ENCODE measurements around the gene ZNF329. TPM values are rescaled to one million over a fixed set of nuclear protein-coding genes. Genes with fewer than 3 reads are reported as not detected.

ZNF329 gene
- total and polyA plus RNA-seq, 2 of the 13 experiments (the other 11 are each of a cell fraction or from before 2014, with no cell fraction given), result 3.8 to 9.6 TPM

DNA sequence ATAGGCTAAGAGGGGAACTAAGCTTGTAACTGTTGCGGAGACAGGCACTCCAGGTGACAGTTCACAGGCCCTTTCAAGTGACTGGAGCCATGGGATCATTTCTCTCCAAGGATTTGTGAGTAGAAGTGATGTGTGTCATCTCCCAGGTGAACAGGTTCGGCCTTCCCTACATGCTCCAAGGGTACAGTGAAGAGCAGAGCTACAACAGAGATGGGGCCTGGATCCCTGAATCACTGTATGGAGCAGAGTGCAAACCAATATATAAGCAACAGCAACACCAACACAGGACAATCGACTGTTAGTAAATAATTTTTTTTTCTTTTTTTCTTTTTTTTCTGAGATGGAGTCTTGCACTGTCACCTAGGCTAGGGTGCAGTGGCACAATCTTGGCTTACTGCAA is 67.6 kb downstream of the ZNF329 start:
- no TSS peak for BruUV-seq (replicated peaks)
- H3K4me1 ChIP-seq (ENCODE audit: insufficient read depth, low read length), result no peaks in the 10 kb centered on the region
- ATAC-seq, result no peak
- 24% methylated on average over 3 of the region's 3 CpGs for WGBS (ENCODE audit: low lambda C conversion rate)
- ChIA-PET CTCF (ENCODE audit: low intra/inter-chr PET ratio, low total read pairs) (no interaction called here), POLR2A (no interaction called here)
- no peak overlapping the region for H3K27ac ChIP-seq (ENCODE audit: extremely low read length, insufficient read depth, low read length)
- H3K9me3 ChIP-seq (ENCODE audit: low read length), result peaks cover 92% of the 10 kb centered on the region
- intact Hi-C loops (cut with micrococcal nuclease; ENCODE audit: unreplicated experiment) (no loop called here), in situ Hi-C loops (cut with HindIII; ENCODE audit: extremely low pct_ligation_motif_present, low pct_unique_long_range_greater_than_20kb) (no loop called here)
- no peak for FAIRE-seq
- H4K20me1 ChIP-seq (ENCODE audit: insufficient read depth, low read length), result no peaks in the 10 kb centered on the region
- DNase-seq (ENCODE audit: low spot score), result no peak
- H3K9ac ChIP-seq (ENCODE audit: insufficient read depth, low read depth, low read length), result no peak overlapping the region
- TF ChIP-seq NFYB (CRISPR knock-in tag; IDR thresholded peaks at IDR 0.05) (no peak), MXD4 (CRISPR knock-in tag; IDR thresholded peaks at IDR 0.05) (no peak), ZNF644 (CRISPR knock-in tag; IDR thresholded peaks at IDR 0.05; ENCODE audit: low read depth) (no peak), IRF2 (CRISPR knock-in tag; IDR thresholded peaks at IDR 0.05) (no peak), ZNF83 (CRISPR knock-in tag; IDR thresholded peaks at IDR 0.05; ENCODE audit: borderline replicate concordance) (no peak), ZNF33A (CRISPR knock-in tag; IDR thresholded peaks at IDR 0.05; ENCODE audit: borderline replicate concordance) (no peak), HOXD1 (CRISPR knock-in tag; IDR thresholded peaks at IDR 0.05) (no peak), PLRG1 (conservative IDR thresholded peaks at IDR 0.05) (no peak), ZNF660 (CRISPR knock-in tag; IDR thresholded peaks at IDR 0.05; ENCODE audit: borderline replicate concordance, low read depth) (no peak), NFIC (IDR thresholded peaks at IDR 0.05; ENCODE audit: low read length) (no peak), ZFP62 (CRISPR knock-in tag; IDR thresholded peaks at IDR 0.05) (no peak), LBX2 (CRISPR knock-in tag; IDR thresholded peaks at IDR 0.05; ENCODE audit: borderline replicate concordance) (no peak), NFRKB (IDR thresholded peaks at IDR 0.05) (no peak), SUZ12 (IDR thresholded peaks at IDR 0.05; ENCODE audit: low read depth, low read length) (no peak)
- TF ChIP-seq, protein P1, sequence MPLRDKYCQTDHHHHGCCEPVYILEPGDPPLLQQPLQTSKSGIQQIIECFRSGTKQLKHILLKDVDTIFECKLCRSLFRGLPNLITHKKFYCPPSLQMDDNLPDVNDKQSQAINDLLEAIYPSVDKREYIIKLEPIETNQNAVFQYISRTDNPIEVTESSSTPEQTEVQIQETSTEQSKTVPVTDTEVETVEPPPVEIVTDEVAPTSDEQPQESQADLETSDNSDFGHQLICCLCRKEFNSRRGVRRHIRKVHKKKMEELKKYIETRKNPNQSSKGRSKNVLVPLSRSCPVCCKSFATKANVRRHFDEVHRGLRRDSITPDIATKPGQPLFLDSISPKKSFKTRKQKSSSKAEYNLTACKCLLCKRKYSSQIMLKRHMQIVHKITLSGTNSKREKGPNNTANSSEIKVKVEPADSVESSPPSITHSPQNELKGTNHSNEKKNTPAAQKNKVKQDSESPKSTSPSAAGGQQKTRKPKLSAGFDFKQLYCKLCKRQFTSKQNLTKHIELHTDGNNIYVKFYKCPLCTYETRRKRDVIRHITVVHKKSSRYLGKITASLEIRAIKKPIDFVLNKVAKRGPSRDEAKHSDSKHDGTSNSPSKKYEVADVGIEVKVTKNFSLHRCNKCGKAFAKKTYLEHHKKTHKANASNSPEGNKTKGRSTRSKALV (CRISPR knock-in tag; IDR thresholded peaks at IDR 0.05), result no peak
- TF ChIP-seq, protein P2, sequence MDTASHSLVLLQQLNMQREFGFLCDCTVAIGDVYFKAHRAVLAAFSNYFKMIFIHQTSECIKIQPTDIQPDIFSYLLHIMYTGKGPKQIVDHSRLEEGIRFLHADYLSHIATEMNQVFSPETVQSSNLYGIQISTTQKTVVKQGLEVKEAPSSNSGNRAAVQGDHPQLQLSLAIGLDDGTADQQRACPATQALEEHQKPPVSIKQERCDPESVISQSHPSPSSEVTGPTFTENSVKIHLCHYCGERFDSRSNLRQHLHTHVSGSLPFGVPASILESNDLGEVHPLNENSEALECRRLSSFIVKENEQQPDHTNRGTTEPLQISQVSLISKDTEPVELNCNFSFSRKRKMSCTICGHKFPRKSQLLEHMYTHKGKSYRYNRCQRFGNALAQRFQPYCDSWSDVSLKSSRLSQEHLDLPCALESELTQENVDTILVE (CRISPR knock-in tag; IDR thresholded peaks at IDR 0.05), result no peak
- TF ChIP-seq, protein P3, sequence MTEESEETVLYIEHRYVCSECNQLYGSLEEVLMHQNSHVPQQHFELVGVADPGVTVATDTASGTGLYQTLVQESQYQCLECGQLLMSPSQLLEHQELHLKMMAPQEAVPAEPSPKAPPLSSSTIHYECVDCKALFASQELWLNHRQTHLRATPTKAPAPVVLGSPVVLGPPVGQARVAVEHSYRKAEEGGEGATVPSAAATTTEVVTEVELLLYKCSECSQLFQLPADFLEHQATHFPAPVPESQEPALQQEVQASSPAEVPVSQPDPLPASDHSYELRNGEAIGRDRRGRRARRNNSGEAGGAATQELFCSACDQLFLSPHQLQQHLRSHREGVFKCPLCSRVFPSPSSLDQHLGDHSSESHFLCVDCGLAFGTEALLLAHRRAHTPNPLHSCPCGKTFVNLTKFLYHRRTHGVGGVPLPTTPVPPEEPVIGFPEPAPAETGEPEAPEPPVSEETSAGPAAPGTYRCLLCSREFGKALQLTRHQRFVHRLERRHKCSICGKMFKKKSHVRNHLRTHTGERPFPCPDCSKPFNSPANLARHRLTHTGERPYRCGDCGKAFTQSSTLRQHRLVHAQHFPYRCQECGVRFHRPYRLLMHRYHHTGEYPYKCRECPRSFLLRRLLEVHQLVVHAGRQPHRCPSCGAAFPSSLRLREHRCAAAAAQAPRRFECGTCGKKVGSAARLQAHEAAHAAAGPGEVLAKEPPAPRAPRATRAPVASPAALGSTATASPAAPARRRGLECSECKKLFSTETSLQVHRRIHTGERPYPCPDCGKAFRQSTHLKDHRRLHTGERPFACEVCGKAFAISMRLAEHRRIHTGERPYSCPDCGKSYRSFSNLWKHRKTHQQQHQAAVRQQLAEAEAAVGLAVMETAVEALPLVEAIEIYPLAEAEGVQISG (CRISPR knock-in tag; IDR thresholded peaks at IDR 0.05), result no peak
- H2AFZ ChIP-seq (ENCODE audit: low read length), result no peak overlapping the region
- H3K4me3 ChIP-seq (replicated peaks in 1 of 3; ENCODE audit: insufficient read depth in 1 of 3, low read depth in 2 of 3, low read length in 3 of 3), result no peak overlapping the region
- H3K36me3 ChIP-seq (replicated peaks in 1 of 2; ENCODE audit: control insufficient read depth in 1 of 2, insufficient read depth in 2 of 2, low read length in 2 of 2), result no peaks in the 10 kb centered on the region
- no peak overlapping the region for H3K4me2 ChIP-seq (ENCODE audit: low read depth, low read length)
- no peaks in the 10 kb centered on the region for H3K27me3 ChIP-seq (ENCODE audit: control insufficient read depth in 1 of 2, insufficient read depth in 2 of 2, low read length in 2 of 2)
- no peaks in the 10 kb centered on the region for H3K79me2 ChIP-seq (ENCODE audit: insufficient read depth, low read length)
